ENCODE results near the gene RFWD3.

Gene RFWD3

DNA sequence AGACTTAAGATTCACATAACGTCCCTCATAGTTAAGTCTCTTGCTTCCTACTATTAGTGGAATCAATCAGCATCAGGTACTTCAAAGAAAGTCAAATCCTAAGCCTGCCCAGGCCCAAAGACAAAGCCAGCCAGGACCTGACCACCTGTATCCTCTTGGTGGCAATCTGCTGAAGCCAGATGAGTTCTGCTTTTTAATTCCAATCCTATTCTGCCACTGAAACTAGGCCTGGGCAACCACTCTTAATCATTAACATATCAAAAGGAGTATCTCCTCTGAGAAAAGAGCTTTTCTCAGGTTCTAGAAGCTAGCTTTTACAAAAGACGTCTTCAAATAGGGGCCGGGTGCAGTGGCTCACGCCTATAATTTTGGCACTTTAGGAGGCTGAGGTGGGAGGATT is 44.7 kb downstream of the RFWD3 start:
- DNase-seq (ENCODE audit: low read depth), result no peak

DNA sequence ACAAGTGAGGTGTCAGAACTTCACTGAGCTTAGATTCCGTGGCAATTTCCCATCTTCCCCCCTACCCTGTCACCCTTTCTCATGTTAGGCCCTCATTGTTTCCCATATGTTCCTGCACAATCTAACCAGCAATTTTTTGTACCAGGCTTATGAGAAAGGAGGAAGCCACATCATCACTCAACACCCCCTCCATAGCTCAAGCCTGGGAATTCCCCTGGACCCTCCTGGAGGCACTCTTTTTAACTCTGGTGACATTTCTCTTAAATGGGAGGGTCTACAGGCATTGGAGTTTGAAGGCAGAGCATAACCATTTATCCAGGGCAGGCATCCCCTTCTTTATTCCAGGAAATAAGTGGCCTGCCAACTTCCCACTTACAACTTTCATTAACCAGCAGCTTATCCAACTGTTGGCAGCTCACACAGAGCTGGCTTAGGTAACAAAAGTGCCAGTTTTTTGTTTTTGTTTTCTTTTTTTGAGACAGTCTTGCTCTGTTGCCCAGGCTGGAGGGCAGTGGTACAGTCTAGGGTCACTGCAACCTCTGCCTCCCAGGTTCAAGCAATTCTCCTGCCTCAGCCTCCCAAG is 49.4 kb downstream of the RFWD3 start:
- DNase-seq (ENCODE audit: low read depth), result no peak

DNA sequence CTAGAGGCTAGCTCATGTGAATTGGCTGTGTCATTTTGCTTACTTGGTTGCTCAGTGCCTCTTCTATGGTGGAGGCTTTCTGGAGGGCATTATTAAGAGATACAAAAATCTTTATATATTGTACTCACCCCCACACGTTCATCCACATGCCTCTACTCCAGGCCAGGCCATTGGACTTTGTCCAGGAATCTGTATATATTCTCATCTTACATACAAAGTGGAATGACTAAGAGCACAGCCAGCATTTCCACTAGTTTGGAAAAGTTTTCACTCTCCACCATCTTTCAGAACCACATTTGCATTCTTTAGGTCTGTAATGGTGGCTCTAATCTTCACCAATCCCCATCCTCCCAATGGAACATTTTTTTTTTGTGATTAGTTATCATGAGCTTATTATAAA is 55.0 kb downstream of the RFWD3 start:
- DNase-seq (ENCODE audit: low read depth), result no peak

DNA sequence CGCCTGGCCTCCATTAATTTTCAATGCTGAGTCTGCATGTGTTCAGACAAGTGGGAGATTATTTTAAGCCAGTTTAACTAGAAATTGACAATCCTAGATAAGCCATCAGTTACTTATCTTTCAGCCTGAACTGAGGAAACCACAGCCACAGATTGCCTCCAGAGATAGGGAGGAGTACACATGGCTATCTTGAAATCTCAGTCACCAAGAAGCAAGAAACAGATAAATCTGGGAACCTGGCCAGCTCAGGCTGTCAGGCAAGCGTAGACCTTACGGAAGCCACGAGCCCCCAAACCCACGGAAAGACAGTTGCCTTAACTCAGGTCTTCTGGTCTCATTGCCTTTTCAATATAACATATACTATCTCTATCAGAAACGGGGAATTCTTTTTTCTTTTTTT is 57.7 kb downstream of the RFWD3 start:
- no peak for DNase-seq (ENCODE audit: low read depth)

DNA sequence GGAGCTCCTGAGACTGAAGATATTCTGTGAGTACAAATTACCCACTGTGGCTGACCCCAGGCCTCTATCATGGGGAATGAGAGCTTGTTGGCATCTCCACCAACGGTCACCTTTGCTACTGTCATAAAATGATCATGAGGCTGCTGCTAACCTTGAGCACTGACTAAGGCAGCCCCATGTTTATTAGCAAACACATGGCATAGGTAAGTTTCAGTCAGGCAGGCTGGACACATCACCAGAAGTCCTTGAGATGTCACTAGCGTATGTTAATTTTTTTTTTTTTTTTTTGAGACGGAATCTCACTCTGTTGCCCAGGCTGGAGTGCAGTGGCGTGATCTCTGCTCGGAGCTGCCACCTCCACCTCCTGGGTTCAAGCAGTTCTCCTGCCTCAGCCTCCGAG is 58.3 kb downstream of the RFWD3 start:
- no peak for DNase-seq (ENCODE audit: low read depth)

DNA sequence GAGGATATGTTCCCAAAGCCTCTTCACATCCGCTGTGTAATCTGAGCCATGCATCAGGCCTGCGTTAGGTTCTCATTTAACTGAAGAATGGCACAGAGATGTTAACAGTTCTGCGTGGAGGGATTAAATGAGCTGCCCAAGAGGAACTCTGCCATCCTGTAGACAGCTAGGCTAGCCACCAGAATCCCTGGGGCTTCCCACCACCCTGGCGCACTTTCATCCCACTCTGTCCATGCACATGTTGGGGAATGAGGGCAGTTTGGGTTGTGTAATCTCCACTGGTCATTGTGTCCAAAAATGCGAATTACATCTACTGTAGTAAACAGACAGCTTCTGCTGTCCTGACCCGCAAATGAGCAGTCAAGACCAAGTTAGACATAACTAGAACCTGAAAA is 58.7 kb downstream of the RFWD3 start:
- DNase-seq (ENCODE audit: low read depth), result no peak

DNA sequence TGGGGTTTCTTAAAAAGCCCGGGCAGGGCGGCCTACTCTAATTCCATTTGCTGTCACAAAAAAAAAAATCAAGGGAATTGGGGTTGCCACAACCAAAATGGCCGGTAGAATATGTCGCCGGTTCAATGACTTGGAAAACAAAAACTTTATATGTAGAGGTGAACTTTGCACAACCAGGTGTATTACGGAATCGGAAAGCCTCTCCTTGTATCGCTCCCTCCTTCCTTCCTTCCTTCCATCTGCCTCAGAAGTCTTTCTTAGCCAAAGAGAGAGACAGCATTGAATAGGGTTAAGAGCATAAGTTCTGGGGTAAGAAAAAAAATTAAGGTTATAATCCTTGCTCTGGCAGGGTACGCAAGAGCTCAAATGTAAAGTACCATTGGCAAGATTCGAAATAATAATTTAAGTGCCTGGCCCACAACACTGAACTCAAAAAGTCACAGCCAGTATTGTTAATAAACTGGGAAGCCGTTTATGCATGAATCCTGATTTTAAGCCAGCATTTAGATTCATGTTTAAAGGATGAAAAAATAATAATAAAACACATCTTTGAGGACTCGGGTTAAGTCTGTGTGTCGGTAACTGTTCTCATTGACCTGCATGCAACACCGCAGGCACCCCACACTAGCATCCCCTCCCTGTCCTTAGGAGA is 59.2 kb downstream of the RFWD3 start:
- no peak for DNase-seq (ENCODE audit: low read depth)

DNA sequence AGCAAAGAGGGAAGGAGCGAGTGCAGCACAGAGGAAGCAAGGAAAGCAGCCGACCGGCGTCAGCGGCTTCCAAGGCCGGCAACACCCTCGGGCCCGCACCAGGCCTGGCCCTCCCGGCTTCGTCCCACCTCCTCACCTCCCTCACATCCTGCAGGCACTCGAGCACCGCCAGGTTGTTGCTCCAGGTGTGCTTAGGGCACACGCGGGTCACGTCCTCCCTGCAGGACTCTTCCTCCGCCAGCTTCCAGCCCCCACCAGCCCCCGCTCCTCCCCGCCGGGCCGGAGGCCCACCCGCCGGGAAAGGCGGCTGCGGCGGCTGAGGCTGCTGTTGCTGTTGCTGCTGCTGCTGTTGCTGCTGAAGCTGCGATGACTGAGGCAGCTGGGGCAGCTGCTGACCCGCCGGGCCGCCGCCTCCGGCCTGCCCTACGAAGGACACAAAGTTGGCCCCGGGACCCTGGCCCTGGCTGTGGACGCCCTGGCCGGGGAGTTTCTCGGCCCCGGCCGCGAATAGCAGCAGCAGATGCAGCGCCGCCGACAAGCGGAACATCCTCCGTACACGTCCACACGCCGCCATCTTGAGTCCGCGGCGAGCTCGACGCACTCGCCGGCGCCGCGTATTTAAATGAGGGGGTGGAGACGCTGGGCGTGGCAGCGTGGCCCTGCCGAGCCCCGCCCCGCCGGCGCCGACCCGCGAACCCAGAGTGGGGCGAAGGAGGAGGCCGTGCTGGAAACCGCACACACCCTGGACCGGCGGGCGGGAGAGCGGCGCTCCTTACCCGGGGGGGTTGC is 60.0 kb downstream of the RFWD3 start, which contains the start of gene GLG1:
Gene GLG1, minus strand, starts transcription at position 594 of the 789 bp plus-strand sequence. Its CDS starts 20 bp downstream, at position 574.
- peak; percentile 80 for DNase-seq (ENCODE audit: low read depth)

DNA sequence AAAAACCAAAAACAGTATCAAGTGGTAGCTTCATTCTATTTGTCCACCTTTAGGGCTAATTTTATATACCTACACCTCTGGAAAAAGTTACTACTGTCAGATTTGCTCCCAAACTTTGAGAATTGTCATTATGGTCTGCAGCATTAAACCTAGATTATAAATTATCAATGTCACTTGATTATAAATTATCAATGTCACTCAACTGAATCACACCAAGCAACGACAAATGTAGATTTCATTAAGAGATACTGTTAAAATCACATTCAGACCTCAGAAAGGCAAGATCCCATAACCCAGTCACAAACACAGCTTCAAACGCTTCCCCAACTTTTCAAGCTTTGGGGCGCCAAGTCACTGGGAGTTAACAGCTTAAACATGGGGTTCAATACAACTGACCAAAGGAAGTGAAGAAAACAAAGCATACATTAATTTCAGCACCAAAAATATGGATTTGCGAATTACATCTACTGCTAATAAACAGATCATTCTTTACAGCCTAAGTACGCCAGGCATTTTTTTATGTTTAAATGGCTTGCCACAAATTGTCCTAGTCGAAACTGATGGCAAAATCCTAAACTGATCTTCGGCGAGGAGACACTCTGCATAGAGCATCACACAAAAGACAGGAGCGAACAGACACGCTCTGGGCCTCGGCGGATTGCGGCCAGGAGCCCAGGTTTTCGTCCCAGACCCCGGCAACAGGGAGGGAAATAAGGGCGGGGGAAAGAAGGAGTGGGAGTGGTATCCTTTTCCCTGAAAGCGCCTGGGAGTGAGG is 60.7 kb downstream of the RFWD3 start:
- DNase-seq (ENCODE audit: low read depth), result no peak

DNA sequence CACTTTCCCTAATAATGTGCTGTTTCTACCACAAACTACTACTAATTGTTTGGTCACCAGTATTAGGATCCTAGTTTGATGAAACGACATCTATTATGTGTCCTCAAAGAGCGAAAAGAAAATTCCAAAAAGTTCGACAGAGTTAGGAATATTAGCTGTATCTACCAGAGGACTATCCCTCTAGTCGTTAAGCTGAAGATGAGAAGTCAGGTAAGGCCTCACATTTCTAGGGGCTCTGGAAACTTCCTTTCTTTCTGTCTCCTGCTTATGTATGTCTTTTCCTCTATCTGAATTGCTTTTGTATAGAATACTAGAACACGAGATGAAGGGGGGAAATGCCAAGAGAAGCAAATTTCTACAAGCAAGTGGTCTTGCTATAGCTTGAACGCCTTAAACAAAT is 61.3 kb downstream of the RFWD3 start:
- no peak for DNase-seq (ENCODE audit: low read depth)

DNA sequence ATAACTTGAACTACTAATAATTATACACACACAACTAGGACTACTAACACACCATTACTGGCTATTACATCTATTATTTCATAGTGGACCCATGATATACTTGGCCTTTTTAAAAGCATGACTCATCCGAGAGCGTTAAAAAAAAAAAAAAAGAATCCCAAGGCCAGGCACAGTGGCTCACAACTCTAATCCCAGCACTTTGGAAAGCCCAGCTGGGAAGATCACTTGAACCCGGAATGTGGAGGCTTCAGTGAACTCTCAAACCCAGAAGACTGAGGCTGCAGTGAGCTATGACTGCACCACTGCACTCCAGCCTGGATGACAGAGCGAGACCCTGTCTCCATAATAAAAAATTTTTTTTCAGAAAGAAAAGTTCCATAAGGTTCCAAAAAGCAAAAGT is 62.8 kb downstream of the RFWD3 start:
- DNase-seq (ENCODE audit: low read depth), result no peak

DNA sequence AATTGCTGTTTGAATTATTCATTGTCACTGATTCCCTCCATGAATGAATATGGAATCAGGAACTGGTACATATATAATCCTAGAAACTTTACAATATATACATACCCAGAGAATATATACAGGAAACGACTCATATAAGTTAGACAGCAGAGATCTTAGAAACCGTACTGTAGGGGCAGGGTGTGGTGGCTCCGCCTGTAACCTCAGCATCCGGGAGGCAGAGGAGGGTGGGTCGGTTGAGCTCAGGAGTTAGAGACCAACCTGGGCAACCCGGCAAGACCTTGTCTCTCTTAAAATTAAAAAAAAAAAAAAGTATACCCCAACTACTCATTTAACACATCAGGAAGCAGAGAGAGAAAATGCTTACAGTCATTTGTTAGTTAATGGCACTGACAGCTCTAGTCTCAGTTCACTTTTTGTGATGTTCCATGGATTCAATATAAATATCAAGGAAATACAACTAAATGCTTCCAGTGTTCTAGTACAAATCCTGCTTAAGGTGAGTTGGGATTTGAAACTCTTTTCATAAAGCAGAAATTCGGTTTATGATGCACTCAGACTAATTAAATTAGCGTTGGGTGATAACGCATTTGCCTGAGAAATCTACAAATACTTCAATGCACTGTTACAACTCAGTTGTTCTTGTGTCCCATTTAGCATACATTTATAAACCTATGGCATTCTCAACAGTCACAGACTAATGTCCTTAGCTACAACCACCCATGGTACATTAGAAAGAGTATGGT is 65.4 kb downstream of the RFWD3 start:
- DNase-seq (ENCODE audit: low read depth), result no peak

DNA sequence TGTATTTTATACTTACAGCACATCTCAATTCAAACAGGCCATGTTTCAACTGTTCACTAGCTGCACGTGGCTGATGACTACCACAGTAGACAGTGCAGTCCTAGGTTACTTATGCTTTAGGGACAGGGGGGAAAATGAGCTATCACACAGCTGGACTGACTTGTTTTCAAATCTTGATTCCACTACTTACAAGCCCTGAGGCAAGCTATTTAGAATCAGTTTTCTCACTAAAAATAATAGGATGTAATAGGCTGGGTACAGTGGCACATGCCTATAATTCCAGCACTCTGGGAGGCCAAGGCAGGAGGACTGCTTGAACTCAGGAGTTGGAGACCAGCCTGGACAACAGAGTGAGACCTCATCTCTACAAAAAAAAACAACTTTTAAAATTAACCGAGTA is 70.1 kb downstream of the RFWD3 start:
- DNase-seq (ENCODE audit: low read depth), result no peak

DNA sequence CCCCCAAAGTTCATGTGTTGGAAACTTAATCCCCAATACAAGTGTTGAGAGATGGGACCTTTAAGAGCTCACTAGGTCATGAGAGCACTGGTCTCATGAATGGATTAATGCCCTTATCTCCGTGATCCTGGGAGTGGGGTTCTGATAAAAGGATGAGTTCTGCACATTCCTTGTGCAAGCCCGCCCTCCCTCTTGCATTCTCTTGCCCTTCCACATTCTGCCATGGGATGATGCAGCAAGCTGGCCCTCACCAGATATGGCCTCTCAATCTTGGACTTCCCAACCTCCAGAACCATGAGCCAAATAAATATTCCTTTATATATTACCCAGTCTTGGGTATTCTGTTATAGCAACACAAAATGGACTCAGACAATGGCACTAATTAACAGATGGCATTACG is 73.8 kb downstream of the RFWD3 start:
- DNase-seq (ENCODE audit: low read depth), result no peak

DNA sequence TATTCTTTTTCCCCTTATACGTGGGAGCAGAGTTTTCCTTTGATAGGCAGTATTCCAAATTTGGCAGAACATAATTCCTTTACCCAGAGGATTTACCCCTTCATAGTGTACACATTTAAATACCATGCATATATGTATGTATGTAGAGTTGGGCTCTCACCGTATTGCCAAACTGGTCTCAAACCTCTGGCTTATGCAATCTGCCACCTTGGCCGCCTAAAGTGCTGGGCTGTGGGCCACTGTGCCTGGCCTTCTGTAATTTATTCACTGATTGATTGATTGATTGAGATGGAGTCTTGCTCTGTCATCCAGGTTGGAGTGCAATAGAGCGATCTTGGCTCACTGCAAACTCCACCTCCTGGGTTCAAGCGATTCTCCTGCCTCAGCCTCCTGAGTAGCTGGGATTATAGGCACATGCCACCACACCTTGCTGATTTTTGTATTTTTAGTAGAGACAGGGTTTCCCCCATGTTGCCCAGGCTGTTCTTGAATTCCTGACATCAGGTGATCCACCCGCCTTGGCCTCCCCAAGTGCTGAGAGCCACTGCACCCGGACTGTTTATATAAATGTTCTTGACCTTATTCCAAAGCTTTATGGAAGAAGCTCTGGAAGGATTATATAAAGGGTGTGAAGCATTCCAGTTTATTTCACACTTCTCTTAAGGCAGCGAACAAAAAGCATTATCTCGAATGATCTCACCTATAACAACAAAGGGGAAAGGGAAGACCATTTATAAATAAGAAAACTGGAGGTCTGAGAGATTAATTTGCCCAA is 74.6 kb downstream of the RFWD3 start:
- no peak for DNase-seq (ENCODE audit: low read depth)

DNA sequence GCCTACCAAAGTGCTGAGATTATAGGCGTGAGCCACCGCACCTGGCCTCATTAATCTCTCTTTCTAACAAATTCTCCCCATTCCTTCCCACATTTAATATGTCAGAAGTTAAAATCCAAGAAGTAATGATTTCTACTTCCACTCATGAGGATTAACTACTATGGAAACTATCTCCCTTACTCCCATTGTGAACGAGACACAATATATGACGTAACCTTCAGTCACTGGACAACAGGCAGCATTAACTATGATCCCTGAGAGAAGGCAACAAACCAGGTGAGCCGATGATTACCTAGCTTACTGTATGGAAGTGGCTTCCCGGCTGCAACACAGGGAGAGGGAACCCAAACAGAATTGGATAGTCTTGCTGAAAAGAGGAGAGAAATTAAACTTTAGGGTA is 79.7 kb downstream of the RFWD3 start:
- DNase-seq (ENCODE audit: low read depth), result no peak

DNA sequence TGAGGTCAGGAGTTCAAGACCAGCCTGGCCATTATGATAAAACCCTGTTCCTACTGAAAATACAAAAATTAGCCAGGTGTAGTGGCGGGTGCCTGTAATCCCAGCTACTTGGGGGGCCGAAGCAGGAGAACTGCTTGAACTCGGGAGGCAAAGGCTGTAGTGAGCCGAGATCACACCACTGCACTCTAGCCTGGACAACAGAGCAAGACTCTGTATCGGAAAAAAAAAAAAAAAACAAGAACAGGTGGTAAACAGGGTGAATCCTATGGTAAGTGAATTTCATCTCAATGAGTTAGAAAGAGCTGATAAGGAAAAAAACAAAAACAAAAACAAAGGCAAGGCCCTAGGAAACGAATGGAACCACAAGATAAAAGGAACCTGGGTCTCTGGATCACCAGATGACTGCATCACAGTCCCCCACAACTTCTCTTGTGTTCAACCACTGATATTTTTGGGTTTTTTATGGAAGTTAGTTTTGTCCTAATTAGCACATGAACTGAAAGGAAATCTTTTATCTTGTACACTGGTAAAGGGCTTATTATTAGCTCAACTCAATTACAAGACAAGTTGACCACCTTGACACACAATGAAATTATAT is 80.7 kb downstream of the RFWD3 start:
- DNase-seq (ENCODE audit: low read depth), result no peak

DNA sequence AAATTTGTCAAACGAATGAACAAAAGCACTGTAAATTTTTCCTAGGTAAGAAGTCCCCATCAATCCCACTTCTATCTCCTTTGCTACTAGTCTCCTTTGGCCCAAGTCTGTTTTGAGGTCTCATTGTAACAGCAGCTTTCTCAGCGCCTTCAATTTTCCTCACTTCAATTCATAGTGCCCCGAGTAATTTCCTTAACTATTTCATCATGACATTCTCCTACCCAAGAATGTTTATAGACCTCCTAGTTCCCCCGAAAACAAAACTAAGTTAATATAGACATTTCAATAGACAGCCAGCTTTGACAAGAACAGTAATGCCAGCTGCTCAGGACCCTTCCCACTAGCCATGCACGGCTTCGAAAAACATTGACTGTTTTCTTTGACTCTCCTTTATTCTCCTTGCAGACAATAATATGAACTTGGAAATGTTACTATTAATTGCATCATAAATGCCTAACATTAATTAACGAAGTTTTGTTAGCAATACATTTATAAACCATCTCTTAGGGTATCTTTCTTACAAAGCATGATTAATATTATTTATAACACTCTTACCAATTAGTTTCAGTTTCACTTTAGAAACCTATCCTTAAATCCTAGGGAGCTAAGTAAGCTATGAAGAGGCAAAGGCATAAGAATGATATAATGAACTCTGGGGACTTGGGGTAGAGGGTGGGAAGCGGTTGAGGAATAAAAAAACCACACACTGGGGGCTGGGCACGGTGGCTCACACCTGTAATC is 82.6 kb downstream of the RFWD3 start:
- DNase-seq (ENCODE audit: low read depth), result no peak

DNA sequence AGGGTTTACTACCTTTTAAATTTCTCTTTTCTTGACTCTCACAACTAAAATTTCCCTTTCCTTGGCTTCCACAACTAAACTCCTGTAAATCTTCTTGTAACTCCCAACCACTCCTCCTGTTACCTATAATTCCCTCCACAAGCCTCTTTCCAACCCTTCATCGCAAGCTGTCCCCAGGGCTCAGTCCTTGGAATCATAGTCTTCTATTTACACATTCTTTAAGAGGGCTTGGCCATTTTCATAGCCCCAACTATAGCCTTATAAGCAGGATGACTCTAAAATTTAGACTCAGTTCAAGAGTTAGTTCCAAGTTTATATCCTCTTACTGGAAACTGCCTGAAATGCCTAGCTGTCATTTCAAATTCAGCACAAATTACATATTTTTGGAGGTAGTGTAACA is 83.7 kb downstream of the RFWD3 start:
- no peak for DNase-seq (ENCODE audit: low read depth)

DNA sequence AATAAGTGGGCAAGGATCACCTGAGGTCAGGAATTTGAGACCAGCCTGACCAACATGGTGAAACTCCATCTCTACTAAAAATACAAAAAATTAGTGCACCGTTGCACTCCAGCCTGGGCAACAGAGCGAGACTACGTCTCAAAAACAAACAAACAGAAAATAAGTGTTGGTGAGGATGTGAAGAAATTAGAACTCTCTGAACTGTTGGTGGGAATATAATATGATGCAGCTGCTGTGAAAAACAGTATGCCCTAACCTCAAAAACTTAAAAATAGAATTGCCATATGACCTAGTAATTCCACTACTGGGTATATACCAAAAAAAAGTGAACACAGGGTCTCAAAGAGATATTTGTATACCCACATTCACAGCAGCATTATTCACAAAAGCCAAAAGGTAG is 85.8 kb downstream of the RFWD3 start:
- DNase-seq (ENCODE audit: low read depth), result no peak
